Measurements from ENCODE around the gene GZF1. TPM values are rescaled to one million over a fixed set of nuclear protein-coding genes. Genes with fewer than 3 reads are reported as not detected.
A peak's percentile ranks its signal among the peaks of the same experiment; 100 is the strongest.

Gene GZF1
- total and polyA plus RNA-seq, 2 donors (not counting 1 experiment from before 2014, with no cell fraction given) = 10.8 to 21.5 TPM

GRCh38 chr20:23315099-23315498, 46.9 kb upstream of the GZF1 start:
- Histone ChIP-seq H3K9me3 (ENCODE audit: control insufficient read depth, insufficient read depth, low read depth, low read length) (no peaks in the 10 kb centered on the region), H3K36me3 (ENCODE audit: control insufficient read depth, insufficient read depth, low read length) (no peaks in the 10 kb centered on the region), H3K9ac (ENCODE audit: insufficient read depth, low read length) (no peak overlapping the region), H3K27me3 (ENCODE audit: control insufficient read depth, insufficient read depth, low read length) (peaks cover 2% of the 10 kb centered on the region), H3K79me2 (ENCODE audit: control insufficient read depth, insufficient read depth, low read length) (no peaks in the 10 kb centered on the region), H3K4me3 (replicated peaks in 1 of 4; ENCODE audit: control extremely low read depth in 1 of 4, insufficient read depth in 1 of 4, low read depth in 3 of 4, low read length in 4 of 4) (no peak overlapping the region), H4K20me1 (ENCODE audit: control insufficient read depth, extremely low read depth, insufficient read depth, low read length) (no peaks in the 10 kb centered on the region), H3K4me1 (ENCODE audit: control insufficient read depth, extremely low read depth, insufficient read depth, low read length) (no peaks in the 10 kb centered on the region), H3K4me2 (ENCODE audit: extremely low read depth, insufficient read depth, low read length) (no peak overlapping the region), H2AFZ (ENCODE audit: low read length) (no peak overlapping the region), H3K27ac (ENCODE audit: insufficient read depth, low read length) (no peak overlapping the region)
- peak in 1 of 2 donors; percentile 29 for DNase-seq (ENCODE audit: low read depth in 2 of 2)
- TF ChIP-seq EZH2 (IDR thresholded peaks at IDR 0.05; ENCODE audit: low read length, missing control alignments) (no peak), CTCF (conservative IDR thresholded peaks at IDR 0.05 in 1 of 2, IDR thresholded peaks at IDR 0.05 in 1 of 2; ENCODE audit: low read depth in 1 of 2, low read length in 2 of 2) (no peak)

GRCh38 chr20:23316626-23317025, 45.4 kb upstream of the GZF1 start:
- Histone ChIP-seq H3K36me3 (ENCODE audit: control insufficient read depth, insufficient read depth, low read length) (no peaks in the 10 kb centered on the region), H2AFZ (ENCODE audit: low read length) (no peak overlapping the region), H3K9ac (ENCODE audit: insufficient read depth, low read length) (no peak overlapping the region), H3K9me3 (ENCODE audit: control insufficient read depth, insufficient read depth, low read depth, low read length) (no peaks in the 10 kb centered on the region), H3K4me2 (ENCODE audit: extremely low read depth, insufficient read depth, low read length) (no peak overlapping the region), H3K27me3 (ENCODE audit: control insufficient read depth, insufficient read depth, low read length) (peaks cover 2% of the 10 kb centered on the region), H4K20me1 (ENCODE audit: control insufficient read depth, extremely low read depth, insufficient read depth, low read length) (no peaks in the 10 kb centered on the region), H3K27ac (ENCODE audit: insufficient read depth, low read length) (no peak overlapping the region), H3K4me3 (replicated peaks in 1 of 4; ENCODE audit: control extremely low read depth in 1 of 4, insufficient read depth in 1 of 4, low read depth in 3 of 4, low read length in 4 of 4) (no peak overlapping the region), H3K79me2 (ENCODE audit: control insufficient read depth, insufficient read depth, low read length) (no peaks in the 10 kb centered on the region), H3K4me1 (ENCODE audit: control insufficient read depth, extremely low read depth, insufficient read depth, low read length) (no peaks in the 10 kb centered on the region)
- no peak for DNase-seq (ENCODE audit: low read depth in 2 of 2)
- TF ChIP-seq EZH2 (IDR thresholded peaks at IDR 0.05; ENCODE audit: low read length, missing control alignments) (no peak), CTCF (conservative IDR thresholded peaks at IDR 0.05 in 1 of 2, IDR thresholded peaks at IDR 0.05 in 1 of 2; ENCODE audit: low read depth in 1 of 2, low read length in 2 of 2) (no peak)

DNA sequence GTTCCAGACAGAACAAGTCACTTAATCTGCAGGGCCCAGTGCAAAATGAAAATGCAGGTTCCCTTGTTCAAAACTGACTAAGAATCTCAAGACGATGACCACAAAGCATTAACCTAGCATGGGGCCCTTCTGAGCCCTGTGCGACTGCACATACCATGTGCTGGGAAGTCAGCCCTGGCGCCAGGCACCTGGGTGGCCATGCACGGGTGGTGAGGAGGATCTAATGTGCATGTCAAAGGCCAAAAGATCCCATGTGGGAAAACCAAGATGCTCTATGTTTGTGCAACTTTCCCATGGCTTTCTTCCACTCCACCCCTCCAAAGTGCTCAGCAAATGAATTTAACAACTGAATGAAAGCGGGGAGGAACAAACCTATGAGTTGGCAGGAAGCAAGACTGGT, 44.9 kb upstream of the GZF1 start:
- DNase-seq (ENCODE audit: low read depth in 2 of 2) = no peak
- H3K4me2 ChIP-seq (ENCODE audit: extremely low read depth, insufficient read depth, low read length) = no peak overlapping the region
- H3K79me2 ChIP-seq (ENCODE audit: control insufficient read depth, insufficient read depth, low read length) = no peaks in the 10 kb centered on the region
- peaks cover 2% of the 10 kb centered on the region for H3K27me3 ChIP-seq (ENCODE audit: control insufficient read depth, insufficient read depth, low read length)
- H3K27ac ChIP-seq (ENCODE audit: insufficient read depth, low read length) = no peak overlapping the region
- no peaks in the 10 kb centered on the region for H4K20me1 ChIP-seq (ENCODE audit: control insufficient read depth, extremely low read depth, insufficient read depth, low read length)
- no peak overlapping the region for H3K4me3 ChIP-seq (replicated peaks in 1 of 4; ENCODE audit: control extremely low read depth in 1 of 4, insufficient read depth in 1 of 4, low read depth in 3 of 4, low read length in 4 of 4)
- H3K9me3 ChIP-seq (ENCODE audit: control insufficient read depth, insufficient read depth, low read depth, low read length) = no peaks in the 10 kb centered on the region
- no peaks in the 10 kb centered on the region for H3K4me1 ChIP-seq (ENCODE audit: control insufficient read depth, extremely low read depth, insufficient read depth, low read length)
- H3K9ac ChIP-seq (ENCODE audit: insufficient read depth, low read length) = no peak overlapping the region
- H3K36me3 ChIP-seq (ENCODE audit: control insufficient read depth, insufficient read depth, low read length) = no peaks in the 10 kb centered on the region
- TF ChIP-seq CTCF (conservative IDR thresholded peaks at IDR 0.05 in 1 of 2, IDR thresholded peaks at IDR 0.05 in 1 of 2; ENCODE audit: low read depth in 1 of 2, low read length in 2 of 2) = no peak
- no peak for TF ChIP-seq EZH2 (IDR thresholded peaks at IDR 0.05; ENCODE audit: low read length, missing control alignments)
- no peak overlapping the region for H2AFZ ChIP-seq (ENCODE audit: low read length)

All from fibroblast of lung (primary cell).